ENCODE results near the gene NDUFAF2.
"Not testable (repeated sequence)": the region's sequence is repeated elsewhere in the genome, so short reads cannot be mapped to it uniquely, and the experiment has no call there.

Gene NDUFAF2

DNA sequence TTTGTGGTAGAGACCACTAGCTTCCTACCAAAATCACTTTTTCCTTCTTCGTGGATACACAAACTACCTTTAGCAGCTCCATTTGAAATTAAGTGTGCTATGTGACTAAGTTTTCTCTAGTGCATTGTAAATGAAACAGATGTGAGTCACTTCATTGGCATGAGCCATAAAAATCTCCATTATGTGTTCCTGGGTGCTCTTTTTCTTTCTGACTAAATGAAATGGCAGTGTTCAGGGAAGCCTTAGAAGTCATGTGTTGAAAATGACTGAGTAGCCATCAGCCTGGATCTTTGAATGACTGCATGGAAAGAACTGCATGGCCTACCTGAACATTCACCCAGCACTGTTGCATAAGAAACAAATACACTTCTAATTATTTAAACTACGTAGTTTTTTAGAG lies 107.9 kb downstream of the NDUFAF2 start:
- DNase-seq, result no peak

DNA sequence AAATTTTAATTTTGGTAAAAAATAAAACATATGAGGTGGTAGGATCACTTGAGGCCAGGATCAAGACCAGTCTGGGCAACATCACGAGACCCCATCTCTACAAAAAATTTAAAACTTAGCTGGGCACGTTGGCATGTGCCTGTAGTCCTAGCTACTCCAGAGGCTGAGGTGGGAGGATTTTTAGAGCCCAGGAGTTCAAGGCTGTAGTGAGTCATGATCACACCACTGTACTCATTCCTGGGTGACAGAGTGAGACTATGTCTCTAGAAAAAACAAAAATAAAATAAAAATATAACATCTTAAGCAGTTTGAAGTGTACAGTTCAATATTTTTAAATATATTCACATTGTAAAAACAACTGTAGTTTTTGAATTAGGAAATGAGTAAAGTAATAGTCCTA lies 108.9 kb downstream of the NDUFAF2 start:
- DNase-seq, result no peak

DNA sequence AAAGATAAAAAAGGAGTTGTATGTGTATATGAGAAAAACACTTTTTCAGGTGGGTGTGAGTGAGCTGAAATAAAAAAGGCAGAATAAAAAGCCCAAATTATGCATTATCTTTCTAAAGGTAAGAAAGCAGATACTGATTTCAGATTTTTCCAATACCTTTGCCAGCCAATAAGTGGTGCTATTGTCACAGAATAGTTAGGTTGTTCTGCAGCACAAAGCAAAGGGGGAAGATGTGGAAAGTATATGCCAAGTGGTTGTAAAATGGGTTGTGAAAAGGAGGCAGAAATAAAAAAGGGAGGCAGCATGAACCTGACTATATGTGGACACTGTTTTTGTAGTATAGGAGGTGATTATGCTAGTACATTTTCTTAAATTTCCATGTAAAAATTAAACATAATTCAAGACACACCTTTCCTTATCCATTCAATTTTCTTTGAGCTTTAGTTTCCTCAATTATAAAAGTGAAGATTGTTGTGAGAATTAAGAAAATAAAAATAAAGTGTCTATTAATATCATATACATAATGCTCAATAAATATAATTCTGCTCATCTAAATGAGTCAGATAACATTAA lies 110.5 kb downstream of the NDUFAF2 start:
- no peak for DNase-seq

DNA sequence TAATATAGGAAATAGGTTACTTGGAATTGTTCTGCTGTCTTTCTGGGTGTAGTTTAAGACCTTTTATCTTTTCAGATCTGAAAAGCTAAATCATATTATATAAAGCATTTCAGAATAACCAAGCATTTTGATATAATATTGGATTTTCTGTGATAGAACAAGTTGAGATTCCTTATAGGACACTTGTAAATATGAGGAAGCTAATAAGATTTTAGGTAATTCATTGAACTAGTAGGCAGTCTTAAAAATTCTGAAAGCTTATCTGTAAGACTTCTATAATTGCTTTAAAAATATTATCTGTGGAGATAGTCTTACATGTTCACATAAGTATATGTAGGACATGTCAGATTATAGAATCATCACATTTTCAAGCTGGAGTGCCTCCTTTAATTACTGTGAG lies 114.5 kb downstream of the NDUFAF2 start:
- no peak for DNase-seq

DNA sequence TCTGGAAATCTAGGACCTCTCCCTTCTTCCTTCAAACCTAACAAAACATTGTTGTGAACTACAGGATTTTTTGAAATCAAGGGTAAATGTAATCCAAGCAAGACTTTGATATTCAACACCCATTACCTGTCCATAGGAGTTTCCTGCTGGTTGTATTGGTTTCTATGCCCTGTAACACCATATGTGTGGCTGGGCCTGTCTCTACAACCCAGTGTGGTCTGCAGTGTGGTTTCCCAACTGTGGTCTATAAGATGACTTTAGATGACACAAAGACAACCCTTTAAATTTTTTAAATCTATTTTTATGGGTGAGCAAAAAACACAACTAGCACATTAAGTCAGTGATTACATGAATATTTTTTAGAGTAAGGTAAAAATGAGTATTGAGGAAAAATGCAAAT lies 124.1 kb downstream of the NDUFAF2 start:
- DNase-seq, result no peak

DNA sequence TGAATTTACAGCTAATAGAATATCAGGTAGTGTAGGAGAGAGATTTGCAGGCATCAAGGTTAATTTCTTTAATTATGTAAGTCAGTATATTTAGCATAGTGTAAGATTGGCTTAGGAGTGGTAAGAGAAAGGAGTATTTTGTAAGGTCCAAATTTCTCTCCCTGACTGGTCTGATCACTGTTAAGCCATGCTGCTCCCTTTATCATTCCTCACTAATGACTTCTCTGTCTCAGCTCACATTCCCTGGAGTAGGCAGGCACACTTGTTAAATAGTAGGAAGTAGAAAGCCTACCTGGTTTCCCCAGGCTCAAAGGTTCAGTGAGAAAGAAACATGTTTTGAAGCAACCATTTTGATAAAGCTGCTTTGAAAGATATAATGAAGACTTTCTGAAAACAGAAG lies 126.5 kb downstream of the NDUFAF2 start:
- no peak for DNase-seq

DNA sequence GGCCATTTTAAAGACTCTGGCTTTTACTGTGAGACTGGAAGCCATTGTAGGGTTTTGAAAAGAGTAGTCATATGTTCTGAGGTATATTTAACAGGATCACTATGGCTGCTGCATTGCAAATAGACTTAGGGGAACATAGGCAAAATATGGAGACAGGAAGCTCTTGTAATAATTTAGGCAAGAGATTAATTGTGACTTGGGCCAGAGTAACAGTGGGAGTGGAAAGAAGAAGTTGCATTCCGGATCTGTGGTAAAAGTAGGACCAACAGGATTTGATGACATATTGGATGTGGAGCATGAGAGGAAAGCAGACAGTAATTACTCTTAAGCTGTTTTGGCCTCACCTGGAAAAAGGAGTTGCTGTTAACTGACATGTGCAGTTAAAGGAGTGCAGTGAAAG lies 131.6 kb downstream of the NDUFAF2 start:
- no peak for DNase-seq

DNA sequence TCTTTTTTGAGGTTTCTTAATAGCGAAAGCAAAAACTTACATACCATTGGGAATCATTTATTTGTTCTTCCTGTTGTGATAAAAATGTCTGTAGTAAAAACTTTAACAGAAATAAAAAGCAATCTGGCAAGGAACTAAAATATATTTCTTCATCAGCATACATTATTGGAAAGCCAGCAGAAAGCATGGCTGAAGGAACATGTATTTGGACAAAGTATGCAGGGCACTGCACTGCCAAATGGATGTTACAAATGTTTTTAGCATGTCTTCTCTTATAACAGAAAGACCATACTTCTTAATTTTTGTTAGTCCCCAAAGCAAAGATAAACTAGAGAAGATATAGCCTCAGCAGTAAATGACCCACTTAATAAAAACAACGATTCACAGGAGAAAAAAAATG lies 136.7 kb downstream of the NDUFAF2 start:
- DNase-seq, result no peak

DNA sequence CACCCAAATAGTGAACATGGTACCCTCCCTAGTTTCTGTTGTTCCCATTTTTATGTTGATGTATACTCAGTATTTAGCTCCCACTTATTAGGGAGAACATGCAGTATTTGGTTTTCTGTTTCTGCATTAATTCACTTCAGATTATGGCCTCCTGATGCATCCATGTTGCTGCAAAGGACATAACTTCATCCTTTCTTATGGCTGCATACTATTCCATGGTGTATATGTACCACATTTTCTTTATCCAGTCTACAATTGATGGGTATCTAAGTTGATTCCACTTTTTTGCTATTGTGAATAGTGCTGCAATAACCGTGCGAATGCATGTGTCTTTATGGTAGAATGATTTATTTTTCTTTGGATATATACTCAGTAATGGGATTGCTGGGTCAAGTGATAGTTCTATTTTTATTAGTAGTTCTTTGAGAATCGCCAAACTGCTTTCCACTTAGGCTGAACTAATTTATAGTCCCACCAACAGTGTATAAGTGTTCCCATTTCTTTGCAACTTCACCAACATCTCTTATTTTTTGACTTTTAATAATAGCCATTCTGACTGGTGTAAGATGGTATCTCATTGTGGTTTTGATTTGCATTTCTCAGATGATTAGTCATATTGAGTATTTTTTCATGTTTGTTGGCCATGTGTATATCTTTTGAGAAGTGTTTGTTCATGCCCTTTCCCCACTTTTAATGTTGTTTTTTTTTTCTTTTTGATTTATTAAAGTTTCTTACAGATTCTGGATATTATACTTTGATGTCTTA lies 137.7 kb downstream of the NDUFAF2 start:
- DNase-seq, result no peak

DNA sequence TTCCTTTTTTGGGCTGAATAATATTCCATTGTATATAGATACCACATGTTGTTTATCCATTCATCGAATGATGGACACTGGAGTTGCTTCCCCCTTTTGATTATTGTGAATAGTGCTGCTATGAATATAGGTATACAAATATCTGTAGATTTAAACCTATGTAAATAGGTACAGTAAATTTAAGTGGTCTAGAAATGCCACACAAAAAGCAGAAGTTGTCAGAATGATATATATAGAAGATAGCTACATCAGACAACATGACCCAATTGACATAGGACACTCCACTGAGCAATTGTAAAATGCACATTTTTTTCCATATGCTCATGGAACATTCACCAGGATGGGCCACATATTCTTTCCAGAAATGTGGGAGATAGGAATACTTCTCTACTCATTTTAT lies 139.7 kb downstream of the NDUFAF2 start:
- no peak for DNase-seq

DNA sequence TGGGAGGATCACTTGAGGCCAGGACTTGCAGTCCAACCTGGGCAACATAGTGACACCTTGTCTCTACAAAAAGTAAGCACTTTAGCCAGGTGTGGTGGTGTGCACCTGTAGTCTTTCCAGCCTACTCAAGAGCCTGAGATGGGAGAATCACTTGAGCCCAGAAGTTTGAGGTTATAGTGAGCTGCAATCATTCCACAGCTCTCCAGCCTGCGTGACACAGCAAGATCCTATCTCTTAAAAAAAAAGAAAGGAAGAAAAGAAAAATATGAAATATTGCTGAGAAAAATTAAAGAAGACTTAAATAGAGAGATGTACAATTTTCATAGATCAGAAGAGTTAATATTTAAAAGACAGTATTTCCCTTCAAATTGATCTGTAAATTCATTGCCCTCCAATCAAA lies 140.9 kb downstream of the NDUFAF2 start:
- DNase-seq, result no peak

DNA sequence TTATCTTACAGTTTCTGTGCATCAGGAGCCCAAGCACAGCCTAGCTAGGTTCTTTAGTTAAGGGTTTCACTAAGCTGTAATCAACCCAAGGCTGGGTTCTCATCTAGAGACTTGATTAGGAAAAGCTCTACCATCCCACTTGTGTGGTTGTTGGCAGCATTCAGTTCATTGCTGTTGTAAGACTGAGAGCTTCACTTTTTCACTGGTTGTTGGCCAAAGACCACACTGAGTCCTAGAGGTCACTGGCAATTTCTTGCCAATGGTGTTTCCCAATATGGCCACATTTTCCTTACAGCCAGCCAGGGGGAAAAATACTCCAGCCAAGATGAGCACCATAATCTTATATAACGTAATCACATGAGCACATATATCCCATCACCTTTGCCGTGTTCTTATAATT lies 142.9 kb downstream of the NDUFAF2 start:
- DNase-seq, result no peak

DNA sequence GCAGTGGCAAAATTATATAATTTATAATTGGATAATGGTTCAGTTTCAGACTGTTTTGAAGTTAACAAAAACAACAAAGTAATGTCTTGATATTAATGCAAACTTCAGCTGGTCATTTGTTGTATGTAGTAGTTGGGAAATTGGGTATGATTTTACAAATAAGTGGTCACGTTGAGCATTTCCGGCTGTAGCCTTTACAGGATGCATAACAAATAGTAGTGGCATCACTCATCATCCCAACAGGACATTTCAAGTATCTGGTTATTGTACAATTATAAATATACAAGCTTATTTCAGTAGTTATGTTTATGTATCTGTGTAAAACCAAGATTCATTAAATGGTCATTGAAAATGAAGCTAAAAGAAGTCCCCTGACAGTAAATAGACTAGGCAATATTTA lies 144.3 kb downstream of the NDUFAF2 start:
- no peak for DNase-seq

DNA sequence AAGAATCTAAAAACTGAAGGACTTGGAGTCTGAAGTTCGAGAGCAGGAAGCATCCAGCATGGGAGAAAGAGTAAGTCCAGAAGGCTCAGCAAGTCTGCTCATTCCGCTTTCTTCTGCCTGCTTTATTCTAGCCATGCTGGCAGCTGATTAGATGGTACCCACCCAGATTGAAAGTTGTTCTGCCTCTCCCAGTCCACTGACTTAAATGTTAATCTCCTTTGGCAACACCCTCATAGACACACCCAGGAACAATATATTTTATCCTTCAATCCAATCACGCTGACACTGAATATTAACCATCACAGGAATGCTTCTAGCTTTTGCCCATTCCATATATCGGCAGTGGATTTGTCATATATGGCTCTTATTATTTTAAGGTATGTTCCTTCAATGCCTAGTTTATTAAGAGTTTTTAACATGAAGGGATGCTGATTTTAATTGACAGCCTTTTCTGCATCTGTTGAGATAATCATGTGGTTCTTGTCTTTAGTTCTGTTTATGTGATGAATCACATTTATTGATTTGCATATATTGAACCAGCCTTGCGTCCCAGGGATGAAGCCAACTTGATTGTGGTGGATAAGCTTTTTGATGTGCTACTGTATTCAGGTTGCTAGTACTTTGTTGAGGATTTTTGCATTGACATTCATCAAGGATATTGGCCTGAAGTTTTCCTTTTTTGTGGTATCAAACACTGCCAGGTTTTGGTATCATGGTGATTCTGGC lies 148.2 kb downstream of the NDUFAF2 start:
- not testable (repeated sequence) for DNase-seq

DNA sequence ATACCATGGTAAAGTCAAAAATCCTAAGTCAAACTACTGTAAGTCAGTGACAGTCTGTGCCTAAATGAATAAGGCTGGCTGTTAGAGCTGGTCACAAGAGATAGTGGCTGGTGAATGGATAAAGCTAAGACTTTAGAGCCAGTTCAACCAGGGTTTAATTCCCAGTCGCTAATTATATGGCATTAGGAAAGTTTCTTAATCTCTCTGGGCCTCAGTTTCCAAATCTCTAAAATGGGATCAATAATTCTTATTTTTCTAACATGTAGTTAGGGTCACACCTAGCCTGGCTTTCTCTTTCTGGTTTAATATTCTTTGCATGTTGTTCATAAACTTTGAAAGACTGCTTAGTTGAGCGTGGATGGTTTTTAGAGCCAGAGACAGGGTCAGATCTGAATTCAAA lies 152.5 kb downstream of the NDUFAF2 start:
- no peak for DNase-seq

DNA sequence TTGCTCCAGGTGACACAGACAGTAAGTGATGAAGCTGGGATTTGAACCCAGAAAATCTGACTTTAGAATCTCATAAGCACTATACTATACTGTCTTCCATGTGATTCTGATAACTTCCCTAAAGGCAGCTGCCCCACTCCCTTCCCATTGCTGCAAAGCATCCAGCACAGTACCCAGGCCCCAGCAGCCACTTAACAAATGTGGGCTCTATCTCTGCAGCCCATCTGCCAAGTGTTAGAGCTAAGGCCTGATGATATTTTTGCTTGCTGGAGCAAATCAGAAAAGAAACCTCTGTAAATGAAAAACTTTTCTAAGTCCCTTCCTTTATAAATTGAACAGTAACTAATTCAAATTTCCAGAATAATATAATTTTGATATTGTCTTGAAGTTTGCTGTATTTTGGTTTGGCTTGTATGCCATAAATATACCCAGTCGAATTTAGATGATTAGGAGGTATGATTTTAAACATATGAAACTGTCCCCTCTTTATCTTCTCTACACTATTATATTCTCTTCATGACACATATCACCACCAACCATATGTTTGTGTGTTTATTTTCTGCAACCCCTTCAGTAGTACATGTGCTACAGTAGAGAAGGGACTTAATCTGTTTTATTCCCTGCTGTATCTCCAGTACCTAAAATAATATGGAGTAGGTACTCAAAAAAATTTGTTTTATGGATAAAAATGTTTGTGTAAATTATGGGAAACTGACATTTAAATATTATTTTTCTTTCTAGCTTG lies 153.4 kb downstream of the NDUFAF2 start:
- no peak for DNase-seq

DNA sequence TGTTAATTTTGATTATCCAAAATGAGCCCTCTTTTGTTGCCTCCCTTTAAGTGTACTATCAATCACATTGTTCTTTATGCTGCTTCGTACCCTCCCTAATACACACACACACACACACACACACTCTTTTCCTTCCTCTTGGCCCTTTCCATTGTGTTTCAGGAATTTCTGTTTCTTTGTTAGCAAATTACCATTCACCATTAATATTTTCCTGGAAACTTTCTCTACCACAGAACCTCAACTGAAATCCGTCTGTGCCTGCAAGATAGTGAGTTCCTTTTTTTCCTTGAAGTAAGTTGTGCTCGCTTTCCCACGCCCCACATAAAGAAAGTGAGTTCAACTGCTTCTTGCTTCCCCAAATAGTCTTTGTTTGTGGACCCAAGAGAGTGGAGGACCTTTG lies 155.4 kb downstream of the NDUFAF2 start:
- DNase-seq, result no peak

DNA sequence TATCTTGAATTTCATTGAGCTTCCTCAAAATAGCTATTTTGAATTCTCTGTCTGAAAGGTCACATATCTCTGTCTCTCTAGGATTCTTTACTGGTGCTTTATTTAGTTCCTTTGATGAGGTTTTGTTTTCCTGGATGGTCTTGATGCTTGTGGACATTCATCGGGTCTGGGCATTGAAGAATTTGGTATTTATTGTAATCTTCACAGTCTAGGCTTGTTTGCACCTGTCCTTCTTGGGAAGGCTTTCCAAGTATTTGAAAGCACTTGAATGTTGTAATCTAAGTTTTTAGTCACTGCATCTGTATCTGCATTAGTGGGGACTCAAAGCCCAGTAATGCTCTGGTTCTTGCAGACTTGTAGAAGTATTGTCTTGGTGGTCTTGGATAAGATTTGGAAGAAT lies 169.4 kb downstream of the NDUFAF2 start:
- no peak for DNase-seq

DNA sequence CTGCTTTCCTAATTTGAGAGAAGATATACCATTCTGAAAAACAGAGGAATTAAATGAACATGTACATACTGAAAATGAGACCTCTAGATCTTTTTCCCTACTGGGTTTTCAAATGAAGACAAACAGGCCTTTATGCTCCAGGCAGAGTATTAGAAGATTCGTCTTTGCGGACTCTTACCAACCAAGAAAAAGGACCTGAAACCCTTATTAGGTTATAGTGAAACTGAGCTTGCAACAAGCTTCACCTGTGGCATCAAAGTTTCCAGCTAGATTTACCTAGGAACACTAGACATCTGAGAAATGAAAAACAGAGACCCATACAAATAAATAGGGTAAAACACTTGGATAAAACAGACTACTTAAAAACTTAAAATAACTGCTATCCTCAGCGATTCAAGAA lies 171.0 kb downstream of the NDUFAF2 start:
- no peak for DNase-seq

DNA sequence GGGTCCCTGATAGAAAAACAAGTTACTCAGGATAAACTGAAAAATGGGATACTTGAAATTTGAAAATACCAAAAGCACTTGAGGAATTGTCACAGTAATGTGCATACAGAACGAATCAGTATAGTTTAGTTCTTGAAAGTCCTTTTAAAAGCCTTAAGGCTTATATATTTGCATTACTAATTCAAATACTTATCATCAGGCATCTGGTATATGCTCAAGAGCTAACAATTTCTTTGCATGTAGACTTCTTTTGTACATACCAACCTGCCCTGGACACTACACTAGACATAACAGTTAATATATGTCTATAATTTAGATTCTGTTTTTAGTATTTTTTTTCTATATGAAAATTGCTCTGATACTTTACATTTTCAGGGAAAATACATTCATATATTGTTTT lies 174.1 kb downstream of the NDUFAF2 start:
- no peak for DNase-seq

DNA sequence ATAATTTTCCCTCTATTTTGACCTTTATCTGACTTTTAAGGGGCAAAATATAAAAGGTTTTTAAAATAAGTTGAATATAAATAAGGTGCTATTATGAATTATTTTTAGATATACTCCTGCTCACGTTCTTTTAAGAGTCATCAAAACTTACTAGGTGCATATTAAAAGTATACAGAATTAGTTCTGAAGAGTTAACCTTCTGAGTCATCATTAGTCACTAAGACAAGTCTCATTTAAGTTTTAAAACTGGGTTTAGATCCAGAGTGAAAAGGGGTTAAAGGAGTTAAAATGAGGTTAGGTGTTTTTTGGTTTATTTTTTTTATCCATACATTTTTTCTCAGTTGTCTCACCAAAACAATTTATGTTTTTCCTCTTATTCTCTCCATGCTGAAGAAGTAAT lies 175.5 kb downstream of the NDUFAF2 start:
- DNase-seq, result no peak

DNA sequence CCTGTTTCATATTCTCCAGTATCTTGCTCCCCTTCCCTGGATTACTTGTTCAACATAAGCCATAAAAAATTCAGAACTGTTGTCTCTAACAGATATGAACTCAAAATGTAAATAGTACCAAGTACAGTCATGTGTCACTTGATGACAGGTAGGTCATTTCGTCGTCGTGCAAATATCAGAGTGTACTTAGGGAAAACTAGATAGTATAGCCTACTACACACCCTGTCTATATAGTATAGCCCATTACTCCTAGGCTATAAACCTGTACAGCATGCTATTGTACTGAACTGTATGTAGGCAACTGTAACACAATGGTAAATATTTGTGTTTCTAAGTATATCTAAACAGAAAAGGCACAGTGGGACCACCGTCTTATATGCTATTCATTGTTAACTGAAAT lies 178.1 kb downstream of the NDUFAF2 start:
- DNase-seq, result no peak

DNA sequence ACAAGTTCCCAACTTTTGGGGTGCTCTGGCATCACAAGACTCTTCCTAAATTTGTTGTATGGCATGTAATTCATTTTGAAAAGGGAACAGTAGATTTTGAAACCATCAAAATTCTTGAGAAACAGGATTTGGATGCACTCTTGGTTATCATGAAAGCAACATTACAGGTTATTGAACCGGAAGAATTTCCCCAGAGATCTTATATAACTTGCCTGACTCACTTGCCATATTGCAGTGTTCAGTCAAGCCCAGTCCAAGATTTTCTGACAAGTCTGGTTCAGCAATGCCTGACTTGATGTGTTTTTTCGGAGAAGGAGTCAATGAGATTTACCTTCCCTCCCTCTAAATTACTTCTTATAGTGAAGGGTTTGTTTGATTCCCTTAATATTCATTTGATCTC lies 185.3 kb downstream of the NDUFAF2 start:
- DNase-seq, result no peak

DNA sequence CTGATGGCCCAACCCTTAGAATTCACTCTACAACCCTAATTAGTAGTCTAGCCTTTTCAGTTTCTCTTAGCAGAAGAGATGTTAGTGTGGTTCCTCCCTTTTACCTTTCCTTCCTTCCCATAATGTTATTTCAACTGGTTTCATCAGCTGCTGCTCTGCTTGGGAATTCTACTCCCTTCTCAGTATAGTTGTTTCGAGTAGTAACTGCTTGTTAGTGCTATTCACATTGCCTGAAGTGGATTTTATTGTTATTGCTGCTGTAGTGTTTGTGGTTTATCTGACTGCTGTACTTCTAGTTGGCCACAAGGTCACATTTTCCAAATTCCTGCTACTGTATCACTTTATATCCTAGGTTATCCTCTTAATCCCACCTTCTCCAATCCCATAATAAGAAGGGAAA lies 187.6 kb downstream of the NDUFAF2 start:
- no peak for DNase-seq

Data from stimulated activated CD4-positive, alpha-beta T cell treated with anti-CD3 and anti-CD28 coated beads, Interleukin-4, amount 100 ng/mL, for 4 hours (primary cell).